GM19463 (cell line): ENCODE data around the gene VASP.

Experiments
- ATAC-seq: cut with Tn5 transposase; IDR thresholded peaks from one replicate; pipeline ENCODE4 v1.9.1; 2021; ENCODE audit warnings: mild to moderate bottlenecking, moderate library complexity; ENCODE audit not compliant: unreplicated experiment

Gene VASP

GRCh38 chr19:45506989-45507871, at the start of gene VASP:
Gene VASP, plus strand, starts transcription at chr19:45507479. Its CDS starts 293 bp downstream, at chr19:45507772.
- peak; percentile 41 for ATAC-seq

- ATAC-seq = no peak
Measured at GRCh38 chr19:45457776-45458175, 49.5 kb upstream of the VASP start.

- no peak for ATAC-seq
Measured at GRCh38 chr19:45460807-45461347, 46.4 kb upstream of the VASP start.

GRCh38 chr19:45462174-45462573, 45.1 kb upstream of the VASP start:
- no peak for ATAC-seq

- no peak for ATAC-seq
Measured at GRCh38 chr19:45463241-45463640, 44.0 kb upstream of the VASP start.

GRCh38 chr19:45464274-45464673, 43.0 kb upstream of the VASP start:
- ATAC-seq = no peak

- ATAC-seq = no peak
Measured at GRCh38 chr19:45464852-45465441, 42.3 kb upstream of the VASP start.

GRCh38 chr19:45467115-45467455, 40.2 kb upstream of the VASP start:
- no peak for ATAC-seq

- peak; percentile 31 for ATAC-seq
Measured at GRCh38 chr19:45467456-45468158, 39.7 kb upstream of the VASP start, which contains the start of gene FOSB. Gene FOSB, plus strand, starts transcription at chr19:45467996. Its CDS starts 591 bp downstream, at chr19:45468587.

- ATAC-seq = no peak
Measured at GRCh38 chr19:45468159-45468651, 39.1 kb upstream of the VASP start.

- peak; percentile 18 for ATAC-seq
Measured at GRCh38 chr19:45468803-45469131, 38.5 kb upstream of the VASP start.

GRCh38 chr19:45469132-45469944, 37.9 kb upstream of the VASP start:
- peak; percentile 66 for ATAC-seq

GRCh38 chr19:45469945-45470761, 37.1 kb upstream of the VASP start:
- no peak for ATAC-seq

- no peak for ATAC-seq
Measured at GRCh38 chr19:45470762-45471081, 36.6 kb upstream of the VASP start.

- no peak for ATAC-seq
Measured at GRCh38 chr19:45471111-45471930, 36.0 kb upstream of the VASP start.

GRCh38 chr19:45471931-45472562, 35.2 kb upstream of the VASP start:
- no peak for ATAC-seq

- no peak for ATAC-seq
Measured at GRCh38 chr19:45472563-45473366, 34.5 kb upstream of the VASP start.

- ATAC-seq = no peak
Measured at GRCh38 chr19:45473367-45473681, 34.0 kb upstream of the VASP start.
